Measurements from ENCODE around the gene HOXB9. TPM values are rescaled to one million over a fixed set of nuclear protein-coding genes. Genes with fewer than 3 reads are reported as not detected.

The HOXB9 gene
- total and polyA plus RNA-seq, 5 donors: 0.02 TPM; not detected in 4

GRCh38 chr17:48606892-48607614 lies 19.1 kb downstream of the HOXB9 start:
- no peaks in the 10 kb centered on the region for H3K4me1 ChIP-seq (ENCODE audit: control insufficient read depth, insufficient read depth, low read length)
- no peak overlapping the region for H3K4me3 ChIP-seq (ENCODE audit: low read length)
- no peaks in the 10 kb centered on the region for H3K9me3 ChIP-seq (ENCODE audit: control insufficient read depth, low read length)
- H3K27me3 ChIP-seq (ENCODE audit: control insufficient read depth, insufficient read depth): peaks cover 3% of the 10 kb centered on the region
- no peak overlapping the region for H3K27ac ChIP-seq (ENCODE audit: low read length)
- ATAC-seq: no peak
- WGBS: 37% methylated on average over 9 of the region's 9 CpGs
- DNase-seq: no peak
- intact Hi-C loops (cut with DNase I): no loop called here

GRCh38 chr17:48605991-48606891 lies 19.9 kb downstream of the HOXB9 start:
- no peak for DNase-seq
- H3K4me1 ChIP-seq (ENCODE audit: control insufficient read depth, insufficient read depth, low read length): no peaks in the 10 kb centered on the region
- H3K4me3 ChIP-seq (ENCODE audit: low read length): no peak overlapping the region
- 30% methylated on average over 41 of the region's 41 CpGs for WGBS
- no peak overlapping the region for H3K27ac ChIP-seq (ENCODE audit: low read length)
- intact Hi-C loops (cut with DNase I): no loop called here
- ATAC-seq: no peak
- H3K27me3 ChIP-seq (ENCODE audit: control insufficient read depth, insufficient read depth): peaks cover 3% of the 10 kb centered on the region
- no peaks in the 10 kb centered on the region for H3K9me3 ChIP-seq (ENCODE audit: control insufficient read depth, low read length)

GRCh38 chr17:48605409-48605919 lies 20.7 kb downstream of the HOXB9 start:
- Histone ChIP-seq H3K4me1 (ENCODE audit: control insufficient read depth, insufficient read depth, low read length) (no peaks in the 10 kb centered on the region), H3K27me3 (ENCODE audit: control insufficient read depth, insufficient read depth) (peaks cover 3% of the 10 kb centered on the region), H3K9me3 (ENCODE audit: control insufficient read depth, low read length) (no peaks in the 10 kb centered on the region), H3K27ac (ENCODE audit: low read length) (no peak overlapping the region), H3K4me3 (ENCODE audit: low read length) (no peak overlapping the region)
- 18% methylated on average over 10 of the region's 10 CpGs for WGBS
- DNase-seq (no peak), ATAC-seq (no peak)
- intact Hi-C loops (cut with DNase I): no loop called here

- Histone ChIP-seq H3K27ac (ENCODE audit: low read length) (no peak within 1 kb of the TSS), H3K4me1 (ENCODE audit: control insufficient read depth, insufficient read depth, low read length) (no peaks in the 10 kb centered on the region), H3K27me3 (ENCODE audit: control insufficient read depth, insufficient read depth) (peaks cover 3% of the 10 kb centered on the region), H3K9me3 (ENCODE audit: control insufficient read depth, low read length) (no peaks in the 10 kb centered on the region), H3K4me3 (ENCODE audit: low read length) (no peak within 1 kb of the TSS)
- WGBS: 19% methylated on average over 16 of the region's 16 CpGs
- DNase-seq (no peak), ATAC-seq (no peak)
- intact Hi-C loops (cut with DNase I): no loop called here
Observed at GRCh38 chr17:48604770-48605329, 21.3 kb downstream of the HOXB9 start, which contains the start of gene HOXB6. Gene HOXB6, minus strand, starts transcription at chr17:48604986. Its CDS starts 6,836 bp downstream, at chr17:48598150.

- Histone ChIP-seq H3K4me3 (ENCODE audit: low read length) (no peak overlapping the region), H3K27ac (ENCODE audit: low read length) (no peak overlapping the region), H3K27me3 (ENCODE audit: control insufficient read depth, insufficient read depth) (peaks cover 3% of the 10 kb centered on the region), H3K9me3 (ENCODE audit: control insufficient read depth, low read length) (no peaks in the 10 kb centered on the region), H3K4me1 (ENCODE audit: control insufficient read depth, insufficient read depth, low read length) (no peaks in the 10 kb centered on the region)
- ATAC-seq: no peak
- no peak for DNase-seq
- intact Hi-C loops (cut with DNase I): no loop called here
- 9% methylated on average over 21 of the region's 21 CpGs for WGBS
Observed at GRCh38 chr17:48603959-48604769, 22.0 kb downstream of the HOXB9 start.

- ATAC-seq: no peak
- no peak overlapping the region for H3K4me3 ChIP-seq (ENCODE audit: low read length)
- WGBS: 10% methylated on average over 35 of the region's 35 CpGs
- intact Hi-C loops (cut with DNase I): no loop called here
- no peaks in the 10 kb centered on the region for H3K9me3 ChIP-seq (ENCODE audit: control insufficient read depth, low read length)
- DNase-seq: no peak
- no peak overlapping the region for H3K27ac ChIP-seq (ENCODE audit: low read length)
- peaks cover 4% of the 10 kb centered on the region for H3K4me1 ChIP-seq (ENCODE audit: control insufficient read depth, insufficient read depth, low read length)
- H3K27me3 ChIP-seq (ENCODE audit: control insufficient read depth, insufficient read depth): peaks cover 3% of the 10 kb centered on the region
Observed at GRCh38 chr17:48601539-48602425, 24.4 kb downstream of the HOXB9 start.

- Histone ChIP-seq H3K4me1 (ENCODE audit: control insufficient read depth, insufficient read depth, low read length) (peaks cover 4% of the 10 kb centered on the region), H3K4me3 (ENCODE audit: low read length) (no peak overlapping the region), H3K27ac (ENCODE audit: low read length) (no peak overlapping the region), H3K27me3 (ENCODE audit: control insufficient read depth, insufficient read depth) (peaks cover 3% of the 10 kb centered on the region), H3K9me3 (ENCODE audit: control insufficient read depth, low read length) (no peaks in the 10 kb centered on the region)
- WGBS: 16% methylated on average over 4 of the region's 4 CpGs
- no peak for DNase-seq
- no peak for ATAC-seq
- intact Hi-C loops (cut with DNase I): no loop called here
Observed at GRCh38 chr17:48601207-48601538, 25.0 kb downstream of the HOXB9 start.

GRCh38 chr17:48600244-48601098 lies 25.7 kb downstream of the HOXB9 start:
- no peak overlapping the region for H3K27ac ChIP-seq (ENCODE audit: low read length)
- no peaks in the 10 kb centered on the region for H3K9me3 ChIP-seq (ENCODE audit: control insufficient read depth, low read length)
- intact Hi-C loops (cut with DNase I): no loop called here
- DNase-seq (no peak), ATAC-seq (no peak)
- no peaks in the 10 kb centered on the region for H3K27me3 ChIP-seq (ENCODE audit: control insufficient read depth, insufficient read depth)
- H3K4me1 ChIP-seq (ENCODE audit: control insufficient read depth, insufficient read depth, low read length): peaks cover 4% of the 10 kb centered on the region
- no peak overlapping the region for H3K4me3 ChIP-seq (ENCODE audit: low read length)
- 32% methylated on average over 17 of the region's 17 CpGs for WGBS

GRCh38 chr17:48599354-48599753 lies 26.8 kb downstream of the HOXB9 start:
- Histone ChIP-seq H3K9me3 (ENCODE audit: control insufficient read depth, low read length) (no peaks in the 10 kb centered on the region), H3K4me3 (ENCODE audit: low read length) (no peak overlapping the region), H3K27ac (ENCODE audit: low read length) (no peak overlapping the region), H3K27me3 (ENCODE audit: control insufficient read depth, insufficient read depth) (no peaks in the 10 kb centered on the region), H3K4me1 (ENCODE audit: control insufficient read depth, insufficient read depth, low read length) (peaks cover 4% of the 10 kb centered on the region)
- DNase-seq: no peak
- intact Hi-C loops (cut with DNase I): loop anchor here in 2 of 4 donors (10.0 kb wide), 2 partner anchors 245 to 265 kb away; no protein-coding TSS in a partner anchor
- no peak for ATAC-seq
- 47% methylated on average over 5 of the region's 5 CpGs for WGBS
